ENCODE measurements around the gene SPATA25.

SPATA25 gene

DNA sequence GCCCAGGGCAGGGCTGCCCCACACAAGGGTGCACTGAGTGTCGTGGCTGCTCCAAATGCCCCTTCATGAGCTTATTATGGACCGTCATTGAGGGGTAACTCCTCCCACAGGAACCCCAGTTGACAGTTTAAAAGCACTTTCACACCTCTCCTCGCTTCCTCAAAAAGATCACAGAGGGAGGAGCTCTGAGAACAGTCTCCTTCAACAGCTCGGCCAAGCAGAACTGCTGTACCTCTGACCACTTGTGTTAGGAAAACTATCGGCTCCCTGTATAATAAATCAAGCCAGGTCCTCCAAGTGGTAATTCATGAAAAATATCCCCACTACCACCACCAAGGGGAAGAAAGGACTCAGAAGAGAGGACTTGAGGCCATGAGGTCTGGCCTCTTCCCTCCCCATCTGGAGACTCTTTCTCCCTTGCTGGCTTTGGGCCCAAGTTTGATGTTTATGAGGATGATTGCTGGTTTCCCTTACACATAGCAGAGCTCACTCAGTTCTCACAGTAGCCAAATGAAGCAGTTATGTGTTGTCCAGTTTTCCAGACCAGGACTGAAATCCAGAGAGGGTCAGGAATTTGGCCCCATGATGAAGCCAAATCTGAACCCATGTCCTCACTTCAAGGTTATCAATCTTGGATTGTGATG, 45.1 kb downstream of the SPATA25 start:
- Histone ChIP-seq H3K9ac (ENCODE audit: low read depth, low read length, poor library complexity) (no peak overlapping the region), H2AK5ac (ENCODE audit: low read depth, low read length) (no peak overlapping the region), H3K23ac (ENCODE audit: low read depth, low read length, poor library complexity) (no peak overlapping the region), H4K91ac (ENCODE audit: low read depth, low read length, poor library complexity) (no peak overlapping the region), H3K79me1 (ENCODE audit: low read depth, low read length) (no peaks in the 10 kb centered on the region), H2BK15ac (ENCODE audit: low read length) (no peak overlapping the region), H3K36me3 (replicated peaks in 1 of 2; ENCODE audit: control insufficient read depth in 2 of 2, insufficient read depth in 2 of 2, low read length in 2 of 2) (peaks cover 18 to 68% of the 10 kb centered on the region in 2 donors), H4K8ac (ENCODE audit: low read depth, low read length) (no peak overlapping the region), H2BK5ac (ENCODE audit: low read length) (no peak overlapping the region), H3K4me3 (ENCODE audit: low read length in 2 of 2) (no peak overlapping the region), H2BK12ac (ENCODE audit: low read length) (no peak overlapping the region), H2AFZ (ENCODE audit: low read length) (no peak overlapping the region), H3K27ac (replicated peaks; ENCODE audit: low read length) (no peak overlapping the region), H3K4me2 (ENCODE audit: insufficient read depth, low read length, poor library complexity, severe bottlenecking) (no peak overlapping the region), H2BK120ac (ENCODE audit: low read depth, low read length) (no peak overlapping the region), H3K4ac (ENCODE audit: low read length) (no peak overlapping the region), H3K14ac (ENCODE audit: low read length) (no peak overlapping the region), H3K27me3 (ENCODE audit: control insufficient read depth in 3 of 3, insufficient read depth in 3 of 3, low read depth in 1 of 3, low read length in 3 of 3) (no peaks in the 10 kb centered on the region), H3K9me3 (replicated peaks in 1 of 2; ENCODE audit: control insufficient read depth in 2 of 2, insufficient read depth in 1 of 2, low read depth in 1 of 2, low read length in 2 of 2) (no peaks in the 10 kb centered on the region), H3K4me1 (ENCODE audit: control insufficient read depth in 2 of 2, insufficient read depth in 1 of 2, low read depth in 1 of 2, low read length in 2 of 2) (no peaks in the 10 kb centered on the region), H3K18ac (ENCODE audit: low read length) (no peak overlapping the region)
- no CpG with 5 or more reads among the region's 5 CpGs for WGBS, 2 donors (ENCODE audit: extremely low coverage in 2 of 2, insufficient read length in 2 of 2, insufficient replicate concordance in 1 of 2)
- no peak for DNase-seq (ENCODE audit: low spot score)

DNA sequence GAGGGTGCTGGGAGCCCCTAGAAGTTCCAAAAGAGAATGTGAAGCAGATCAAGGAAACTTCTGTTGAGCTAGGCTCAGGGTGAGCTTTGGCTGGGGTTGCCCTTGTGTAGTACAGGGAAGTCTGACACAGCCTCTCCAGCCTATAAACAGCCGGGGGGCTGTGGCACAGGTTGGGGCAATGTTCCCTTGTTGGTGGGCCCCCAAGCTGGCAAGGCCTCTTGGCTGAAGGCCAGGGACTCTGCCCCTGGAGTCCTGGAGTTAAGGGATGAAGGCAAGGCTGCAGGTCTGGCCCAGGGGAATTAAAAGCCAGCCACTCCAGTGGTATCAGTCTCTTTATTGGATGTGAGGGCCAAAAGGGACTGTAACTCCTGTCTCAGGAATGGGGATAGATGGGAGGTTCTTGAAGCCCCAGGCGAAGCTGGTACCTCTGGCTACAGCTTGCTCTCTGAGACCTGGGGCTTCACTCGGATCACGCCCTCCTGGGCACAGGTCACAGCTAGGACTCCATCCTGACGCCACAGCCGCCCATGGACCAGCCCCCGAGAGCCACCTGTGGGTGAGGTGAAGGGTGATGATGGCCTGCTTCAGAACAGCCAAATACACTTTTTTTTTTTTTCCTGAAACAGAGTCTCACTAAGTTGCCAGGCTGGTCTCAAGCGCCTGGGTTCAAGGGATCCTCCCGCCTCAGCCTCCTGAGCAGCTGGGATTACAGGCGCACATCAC, 45.9 kb downstream of the SPATA25 start:
- Histone ChIP-seq H2BK5ac (ENCODE audit: low read length) (no peak overlapping the region), H2BK120ac (ENCODE audit: low read depth, low read length) (no peak overlapping the region), H3K27me3 (ENCODE audit: control insufficient read depth in 3 of 3, insufficient read depth in 3 of 3, low read depth in 1 of 3, low read length in 3 of 3) (no peaks in the 10 kb centered on the region), H4K91ac (ENCODE audit: low read depth, low read length, poor library complexity) (no peak overlapping the region), H3K79me1 (ENCODE audit: low read depth, low read length) (no peaks in the 10 kb centered on the region), H3K9me3 (replicated peaks in 1 of 2; ENCODE audit: control insufficient read depth in 2 of 2, insufficient read depth in 1 of 2, low read depth in 1 of 2, low read length in 2 of 2) (no peaks in the 10 kb centered on the region), H3K4me3 (ENCODE audit: low read length in 2 of 2) (no peak overlapping the region), H3K4me1 (ENCODE audit: control insufficient read depth in 2 of 2, insufficient read depth in 1 of 2, low read depth in 1 of 2, low read length in 2 of 2) (no peaks in the 10 kb centered on the region), H3K9ac (ENCODE audit: low read depth, low read length, poor library complexity) (no peak overlapping the region), H4K8ac (ENCODE audit: low read depth, low read length) (no peak overlapping the region), H3K4me2 (ENCODE audit: insufficient read depth, low read length, poor library complexity, severe bottlenecking) (no peak overlapping the region), H2AK5ac (ENCODE audit: low read depth, low read length) (no peak overlapping the region), H3K27ac (replicated peaks; ENCODE audit: low read length) (no peak overlapping the region), H3K18ac (ENCODE audit: low read length) (no peak overlapping the region), H2BK12ac (ENCODE audit: low read length) (no peak overlapping the region), H2AFZ (ENCODE audit: low read length) (no peak overlapping the region), H3K23ac (ENCODE audit: low read depth, low read length, poor library complexity) (no peak overlapping the region), H3K4ac (ENCODE audit: low read length) (no peak overlapping the region), H2BK15ac (ENCODE audit: low read length) (no peak overlapping the region), H3K14ac (ENCODE audit: low read length) (no peak overlapping the region), H3K36me3 (replicated peaks in 1 of 2; ENCODE audit: control insufficient read depth in 2 of 2, insufficient read depth in 2 of 2, low read length in 2 of 2) (peaks cover 18 to 71% of the 10 kb centered on the region in 2 donors)
- no CpG with 5 or more reads among the region's 10 CpGs for WGBS, 2 donors (ENCODE audit: extremely low coverage in 2 of 2, insufficient read length in 2 of 2, insufficient replicate concordance in 1 of 2)
- DNase-seq (ENCODE audit: low spot score): no peak

DNA sequence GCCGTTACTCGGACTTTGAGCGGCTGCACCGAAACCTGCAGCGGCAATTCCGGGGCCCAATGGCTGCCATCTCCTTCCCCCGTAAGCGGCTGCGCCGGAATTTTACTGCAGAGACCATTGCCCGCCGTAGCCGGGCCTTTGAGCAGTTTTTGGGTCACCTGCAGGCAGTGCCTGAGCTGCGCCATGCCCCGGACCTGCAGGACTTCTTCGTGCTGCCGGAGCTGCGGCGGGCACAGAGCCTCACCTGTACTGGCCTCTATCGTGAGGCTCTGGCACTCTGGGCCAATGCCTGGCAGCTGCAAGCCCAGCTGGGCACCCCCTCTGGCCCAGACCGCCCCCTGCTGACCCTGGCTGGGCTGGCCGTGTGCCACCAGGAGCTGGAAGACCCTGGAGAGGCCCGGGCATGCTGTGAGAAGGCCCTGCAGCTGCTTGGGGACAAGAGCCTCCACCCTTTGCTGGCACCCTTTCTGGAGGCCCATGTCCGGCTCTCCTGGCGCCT, 46.7 kb downstream of the SPATA25 start:
- Histone ChIP-seq H2AK5ac (ENCODE audit: low read depth, low read length) (no peak overlapping the region), H2AFZ (ENCODE audit: low read length) (no peak overlapping the region), H3K79me1 (ENCODE audit: low read depth, low read length) (no peaks in the 10 kb centered on the region), H4K91ac (ENCODE audit: low read depth, low read length, poor library complexity) (no peak overlapping the region), H3K4me1 (ENCODE audit: control insufficient read depth in 2 of 2, insufficient read depth in 1 of 2, low read depth in 1 of 2, low read length in 2 of 2) (no peaks in the 10 kb centered on the region), H2BK120ac (ENCODE audit: low read depth, low read length) (no peak overlapping the region), H2BK15ac (ENCODE audit: low read length) (no peak overlapping the region), H4K8ac (ENCODE audit: low read depth, low read length) (no peak overlapping the region), H3K4me2 (ENCODE audit: insufficient read depth, low read length, poor library complexity, severe bottlenecking) (no peak overlapping the region), H3K36me3 (replicated peaks in 1 of 2; ENCODE audit: control insufficient read depth in 2 of 2, insufficient read depth in 2 of 2, low read length in 2 of 2) (peaks cover 15 to 68% of the 10 kb centered on the region in 2 donors), H3K9me3 (replicated peaks in 1 of 2; ENCODE audit: control insufficient read depth in 2 of 2, insufficient read depth in 1 of 2, low read depth in 1 of 2, low read length in 2 of 2) (no peaks in the 10 kb centered on the region), H3K14ac (ENCODE audit: low read length) (peak overlapping the region; percentile 56), H3K27ac (replicated peaks; ENCODE audit: low read length) (no peak overlapping the region), H3K18ac (ENCODE audit: low read length) (no peak overlapping the region), H3K9ac (ENCODE audit: low read depth, low read length, poor library complexity) (no peak overlapping the region), H2BK12ac (ENCODE audit: low read length) (no peak overlapping the region), H3K27me3 (ENCODE audit: control insufficient read depth in 3 of 3, insufficient read depth in 3 of 3, low read depth in 1 of 3, low read length in 3 of 3) (no peaks in the 10 kb centered on the region), H3K23ac (ENCODE audit: low read depth, low read length, poor library complexity) (peak overlapping the region; percentile 65), H2BK5ac (ENCODE audit: low read length) (peak overlapping the region; percentile 53), H3K4ac (ENCODE audit: low read length) (no peak overlapping the region), H3K4me3 (ENCODE audit: low read length in 2 of 2) (no peak overlapping the region)
- no peak for DNase-seq (ENCODE audit: low spot score)
- no CpG with 5 or more reads among the region's 25 CpGs for WGBS, 2 donors (ENCODE audit: extremely low coverage in 2 of 2, insufficient read length in 2 of 2, insufficient replicate concordance in 1 of 2)

DNA sequence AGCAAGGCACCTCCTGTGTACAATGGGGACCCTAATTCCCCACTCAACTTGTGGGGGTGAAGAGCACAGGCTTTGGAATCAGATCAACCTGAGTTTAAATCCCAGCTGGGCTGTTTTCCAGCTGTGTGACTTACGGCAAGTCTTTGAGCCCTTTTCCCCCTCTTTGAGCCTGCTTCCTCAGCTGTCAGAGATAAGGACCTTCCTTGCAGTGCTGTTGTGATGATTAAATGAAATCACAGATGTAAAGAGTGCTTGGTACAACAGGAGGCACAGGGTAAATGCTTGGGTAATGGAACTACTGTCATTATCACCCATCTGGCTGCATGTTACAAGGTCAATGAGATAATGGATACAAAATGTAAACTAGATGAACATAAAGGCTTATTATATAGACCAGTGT, 50.6 kb downstream of the SPATA25 start:
- no peak overlapping the region for H3K18ac ChIP-seq (ENCODE audit: low read length)
- no peak overlapping the region for H2BK15ac ChIP-seq (ENCODE audit: low read length)
- no peak overlapping the region for H3K4me2 ChIP-seq (ENCODE audit: insufficient read depth, low read length, poor library complexity, severe bottlenecking)
- H4K8ac ChIP-seq (ENCODE audit: low read depth, low read length): no peak overlapping the region
- no peak for DNase-seq (ENCODE audit: low spot score)
- H2AFZ ChIP-seq (ENCODE audit: low read length): no peak overlapping the region
- H2BK5ac ChIP-seq (ENCODE audit: low read length): no peak overlapping the region
- H3K79me1 ChIP-seq (ENCODE audit: low read depth, low read length): no peaks in the 10 kb centered on the region
- H3K9me3 ChIP-seq (replicated peaks in 1 of 2; ENCODE audit: control insufficient read depth in 2 of 2, insufficient read depth in 1 of 2, low read depth in 1 of 2, low read length in 2 of 2): no peaks in the 10 kb centered on the region
- H3K14ac ChIP-seq (ENCODE audit: low read length): no peak overlapping the region
- no peak overlapping the region for H2AK5ac ChIP-seq (ENCODE audit: low read depth, low read length)
- H3K36me3 ChIP-seq (replicated peaks in 1 of 2; ENCODE audit: control insufficient read depth in 2 of 2, insufficient read depth in 2 of 2, low read length in 2 of 2): peaks cover 3 to 39% of the 10 kb centered on the region in 2 donors
- no peak overlapping the region for H3K9ac ChIP-seq (ENCODE audit: low read depth, low read length, poor library complexity)
- H2BK12ac ChIP-seq (ENCODE audit: low read length): no peak overlapping the region
- H3K23ac ChIP-seq (ENCODE audit: low read depth, low read length, poor library complexity): no peak overlapping the region
- H3K4me3 ChIP-seq (ENCODE audit: low read length in 2 of 2): no peak overlapping the region
- no peak overlapping the region for H4K91ac ChIP-seq (ENCODE audit: low read depth, low read length, poor library complexity)
- no peaks in the 10 kb centered on the region for H3K27me3 ChIP-seq (ENCODE audit: control insufficient read depth in 3 of 3, insufficient read depth in 3 of 3, low read depth in 1 of 3, low read length in 3 of 3)
- no peak overlapping the region for H2BK120ac ChIP-seq (ENCODE audit: low read depth, low read length)
- H3K4ac ChIP-seq (ENCODE audit: low read length): no peak overlapping the region
- H3K27ac ChIP-seq (replicated peaks; ENCODE audit: low read length): no peak overlapping the region
- no CpG with 5 or more reads among the region's 1 CpG for WGBS, 2 donors (ENCODE audit: extremely low coverage in 2 of 2, insufficient read length in 2 of 2, insufficient replicate concordance in 1 of 2)
- peaks cover 5 to 8% of the 10 kb centered on the region in 2 donors for H3K4me1 ChIP-seq (ENCODE audit: control insufficient read depth in 2 of 2, insufficient read depth in 1 of 2, low read depth in 1 of 2, low read length in 2 of 2)

All from neuronal stem cell (in vitro differentiated cells).